H9 (cell line): ENCODE measurements around the gene ZFP69. TPM values are rescaled to one million over a fixed set of nuclear protein-coding genes. Genes with fewer than 3 reads are reported as not detected.

Experiments used
- DNase-seq: peaks from one replicate; pipeline ENCODE4 v3.0.0-alpha.2; 2017
- H2AFZ ChIP-seq: one replicate; pipeline ENCODE4 v1.6.1; 2013; ENCODE audit warnings: mild to moderate bottlenecking, low read length, control low read depth, moderate library complexity
- H2AK5ac ChIP-seq: 2 replicates; pipeline ENCODE4 v1.6.1; 2013; ENCODE audit warnings: low read length, control low read depth, mixed read lengths; ENCODE audit not compliant: insufficient read length
- H2BK120ac ChIP-seq: one replicate; pipeline ENCODE4 v1.6.1; 2013; ENCODE audit warnings: low read depth, mild to moderate bottlenecking, low read length, control low read depth, inconsistent platforms; ENCODE audit not compliant: poor library complexity, severe bottlenecking
- H2BK12ac ChIP-seq: 2 replicates; pipeline ENCODE4 v1.6.1; 2013; ENCODE audit warnings: low read length, control low read depth, mixed read lengths, low read depth; ENCODE audit not compliant: insufficient read length
- H2BK15ac ChIP-seq: 2 replicates; pipeline ENCODE4 v1.6.1; 2013; ENCODE audit warnings: low read depth, low read length, control low read depth
- H2BK20ac ChIP-seq: one replicate; pipeline ENCODE4 v1.6.1; 2013; ENCODE audit warnings: low read depth, mild to moderate bottlenecking, low read length, control low read depth, inconsistent platforms; ENCODE audit not compliant: poor library complexity, severe bottlenecking
- H2BK5ac ChIP-seq: 2 replicates; pipeline ENCODE4 v1.6.1; 2013; ENCODE audit warnings: low read length, control low read depth, mixed read lengths; ENCODE audit not compliant: insufficient read length
- H3K14ac ChIP-seq: 2 replicates; pipeline ENCODE4 v1.6.1; 2013; ENCODE audit warnings: low read length, control low read depth; ENCODE audit not compliant: insufficient read depth
- H3K18ac ChIP-seq: 2 replicates; pipeline ENCODE4 v1.6.1; 2013; ENCODE audit warnings: low read depth, mild to moderate bottlenecking, mixed read lengths, low read length, control low read depth; ENCODE audit not compliant: insufficient read length
- H3K23ac ChIP-seq: 2 replicates; pipeline ENCODE4 v1.6.1; 2013; ENCODE audit warnings: low read length, control low read depth, mixed read lengths, low read depth; ENCODE audit not compliant: insufficient read length
- H3K23me2 ChIP-seq: 2 replicates; pipeline ENCODE4 v1.6.1; 2013; ENCODE audit warnings: low read depth, mild to moderate bottlenecking, mixed read lengths, low read length, control low read depth; ENCODE audit not compliant: insufficient read length, poor library complexity, severe bottlenecking
- H3K27ac ChIP-seq: 2 replicates; pipeline ENCODE4 v1.5.1; 2013; ENCODE audit warnings: low read length, control low read depth, mixed read lengths, low read depth; ENCODE audit not compliant: insufficient read length
- H3K27me3 ChIP-seq: 2 replicates; pipeline ENCODE4 v1.6.1; 2013; ENCODE audit warnings: low read length, control low read depth, inconsistent platforms; ENCODE audit not compliant: insufficient read depth
- H3K4ac ChIP-seq: 2 replicates; pipeline ENCODE4 v1.6.1; 2013; ENCODE audit warnings: low read depth, mild to moderate bottlenecking, control low read depth, inconsistent platforms, low read length, moderate library complexity
- H3K4me1 ChIP-seq: 2 replicates; pipeline ENCODE4 v1.6.1; 2013; ENCODE audit warnings: low read length, control low read depth, inconsistent platforms; ENCODE audit not compliant: insufficient read depth
- H3K4me2 ChIP-seq: 2 replicates; pipeline ENCODE4 v1.6.1; 2013; ENCODE audit warnings: low read length, control low read depth, mixed read lengths; ENCODE audit not compliant: insufficient read length, insufficient read depth
- H3K56ac ChIP-seq: 2 replicates; pipeline ENCODE4 v1.6.1; 2013; ENCODE audit warnings: low read depth, mild to moderate bottlenecking, mixed read lengths, low read length, control low read depth; ENCODE audit not compliant: insufficient read length
- H3K79me1 ChIP-seq: 2 replicates; pipeline ENCODE4 v1.6.1; 2013; ENCODE audit warnings: low read depth, mild to moderate bottlenecking, moderate library complexity, low read length, control low read depth, inconsistent platforms; ENCODE audit not compliant: insufficient read depth, poor library complexity, severe bottlenecking
- H3K79me2 ChIP-seq: 2 replicates; pipeline ENCODE4 v1.6.1; 2013; ENCODE audit warnings: low read length, control low read depth, inconsistent platforms; ENCODE audit not compliant: insufficient read depth
- H3K9ac ChIP-seq: 2 replicates; pipeline ENCODE4 v1.6.1; 2013; ENCODE audit warnings: low read length, control low read depth, mixed read lengths; ENCODE audit not compliant: insufficient read length; ENCODE audit errors: extremely low read depth
- H3K9me3 ChIP-seq: one replicate; pipeline ENCODE4 v1.6.1; 2013; ENCODE audit warnings: low read depth, low read length, inconsistent platforms; ENCODE audit not compliant: control insufficient read depth
- H3T11ph ChIP-seq: one replicate; pipeline ENCODE4 v1.6.1; 2013; ENCODE audit warnings: mild to moderate bottlenecking, low read length, control low read depth, inconsistent platforms
- H4K20me1 ChIP-seq: one replicate; pipeline ENCODE4 v1.6.1; 2013; ENCODE audit not compliant: control insufficient read depth, insufficient read length, insufficient read depth
- H4K5ac ChIP-seq: 2 replicates; pipeline ENCODE4 v1.6.1; 2013; ENCODE audit warnings: low read depth, mild to moderate bottlenecking, mixed read lengths, low read length, control low read depth; ENCODE audit not compliant: insufficient read length
- H4K8ac ChIP-seq: replicated peaks from 2 replicates; pipeline ENCODE4 v1.6.1; 2013; ENCODE audit warnings: low read length, control low read depth, mixed read lengths, low read depth; ENCODE audit not compliant: insufficient read length
- H4K91ac ChIP-seq: 2 replicates; pipeline ENCODE4 v1.6.1; 2013; ENCODE audit warnings: low read depth, mild to moderate bottlenecking, moderate library complexity, mixed read lengths, low read length, control low read depth; ENCODE audit not compliant: insufficient read length
- H3K27ac Mint-ChIP-seq, 3 experiments: 2 replicates in 2 of 3; 3 replicates in 1 of 3; pipeline ENCODE4 v1.8.0; 2020 to 2021; ENCODE audit warnings: mixed read lengths in 3 of 3, mild to moderate bottlenecking in 1 of 3, moderate library complexity in 1 of 3
- H3K27me3 Mint-ChIP-seq: 2 replicates; pipeline ENCODE4 v1.8.0; 2021; ENCODE audit warnings: low read depth, mild to moderate bottlenecking, moderate library complexity, mixed read lengths
- H3K36me3 Mint-ChIP-seq, 3 experiments: 2 replicates in 2 of 3; 3 replicates in 1 of 3; pipeline ENCODE4 v1.8.0; 2020 to 2021; ENCODE audit warnings: low read depth in 3 of 3, mixed read lengths in 3 of 3; ENCODE audit not compliant: insufficient read depth in 1 of 3
- H3K4me1 Mint-ChIP-seq, 2 experiments: 2 replicates each; pipeline ENCODE4 v1.8.0; 2020; ENCODE audit warnings: mixed read lengths in 2 of 2
- H3K4me3 Mint-ChIP-seq, 2 experiments: 2 replicates in 1 of 2; 3 replicates in 1 of 2; pipeline ENCODE4 v1.8.0; 2020 to 2021; ENCODE audit warnings: mild to moderate bottlenecking in 2 of 2, mixed read lengths in 2 of 2, moderate library complexity in 1 of 2
- H3K9me3 Mint-ChIP-seq, 2 experiments: 2 replicates in 1 of 2; 3 replicates in 1 of 2; pipeline ENCODE4 v1.8.0; 2020; ENCODE audit warnings: mild to moderate bottlenecking in 2 of 2, mixed read lengths in 2 of 2, moderate library complexity in 1 of 2
- total RNA-seq: library from RNA; stranded (reverse); gene quantifications from 2 replicates; pipeline ENCODE4 v1.2.1, GENCODE V29; 2021
- TF ChIP-seq, protein P1 (sequence below): fragments of 200-600 bp; sonication (generic); conservative IDR thresholded peaks from 3 replicates; pipeline ENCODE4 v1.8.0; 2021; ENCODE audit warnings: antibody characterized with exemption, mild to moderate bottlenecking

ZFP69 gene
- total RNA-seq, 1 experiment from 2014 or later = 6.8 TPM

DNA sequence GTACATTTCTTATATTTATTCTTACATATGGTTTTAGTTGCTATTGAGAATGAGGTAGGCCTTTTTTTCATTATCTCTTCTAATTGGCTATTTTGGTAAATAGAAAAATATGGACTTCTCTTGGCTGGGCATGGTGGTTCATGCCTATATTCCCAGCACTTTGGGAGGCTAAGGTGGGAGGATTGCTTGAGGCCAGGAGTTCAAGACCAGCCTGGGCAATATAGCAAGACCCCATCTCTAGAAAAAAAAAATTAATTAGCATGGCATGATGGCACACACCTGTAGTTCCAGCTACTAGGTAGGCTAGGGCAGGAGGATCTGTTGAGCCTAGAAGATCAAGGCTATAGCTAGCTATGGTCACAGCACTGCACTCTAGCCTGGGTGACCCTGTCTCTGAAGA, 57.5 kb downstream of the ZFP69 start:
- no peaks in the 10 kb centered on the region for H3K9me3 ChIP-seq
- H3K4me1 Mint-ChIP-seq = peaks cover 12 to 18% of the 10 kb centered on the region in 2 experiments

More for the DNA sequence above, 57.5 kb downstream of the ZFP69 start:
- TF ChIP-seq, protein P1, sequence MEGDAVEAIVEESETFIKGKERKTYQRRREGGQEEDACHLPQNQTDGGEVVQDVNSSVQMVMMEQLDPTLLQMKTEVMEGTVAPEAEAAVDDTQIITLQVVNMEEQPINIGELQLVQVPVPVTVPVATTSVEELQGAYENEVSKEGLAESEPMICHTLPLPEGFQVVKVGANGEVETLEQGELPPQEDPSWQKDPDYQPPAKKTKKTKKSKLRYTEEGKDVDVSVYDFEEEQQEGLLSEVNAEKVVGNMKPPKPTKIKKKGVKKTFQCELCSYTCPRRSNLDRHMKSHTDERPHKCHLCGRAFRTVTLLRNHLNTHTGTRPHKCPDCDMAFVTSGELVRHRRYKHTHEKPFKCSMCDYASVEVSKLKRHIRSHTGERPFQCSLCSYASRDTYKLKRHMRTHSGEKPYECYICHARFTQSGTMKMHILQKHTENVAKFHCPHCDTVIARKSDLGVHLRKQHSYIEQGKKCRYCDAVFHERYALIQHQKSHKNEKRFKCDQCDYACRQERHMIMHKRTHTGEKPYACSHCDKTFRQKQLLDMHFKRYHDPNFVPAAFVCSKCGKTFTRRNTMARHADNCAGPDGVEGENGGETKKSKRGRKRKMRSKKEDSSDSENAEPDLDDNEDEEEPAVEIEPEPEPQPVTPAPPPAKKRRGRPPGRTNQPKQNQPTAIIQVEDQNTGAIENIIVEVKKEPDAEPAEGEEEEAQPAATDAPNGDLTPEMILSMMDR = no peak
- no peak overlapping the region for H3T11ph ChIP-seq
- H4K91ac ChIP-seq = no peak overlapping the region
- H3K23me2 ChIP-seq = peaks cover 10% of the 10 kb centered on the region
- H3K18ac ChIP-seq = no peak overlapping the region
- H3K4me1 ChIP-seq = no peaks in the 10 kb centered on the region
- DNase-seq = no peak
- no peak overlapping the region for H2BK20ac ChIP-seq
- no peak overlapping the region for H3K27ac Mint-ChIP-seq
- no peak overlapping the region for H4K8ac ChIP-seq
- no peak overlapping the region for H3K4me3 Mint-ChIP-seq
- no peaks in the 10 kb centered on the region for H3K79me2 ChIP-seq
- H3K27me3 Mint-ChIP-seq = no peaks in the 10 kb centered on the region; the same call in 1 of the 2 replicates
- no peak overlapping the region for H2BK12ac ChIP-seq
- peaks cover 15 to 18% (median 15%) of the 10 kb centered on the region in 3 experiments; a peak in 5 of 7 replicates for H3K36me3 Mint-ChIP-seq
- no peak overlapping the region for H2BK5ac ChIP-seq
- H3K9me3 Mint-ChIP-seq = peaks cover 0 to 2% of the 10 kb centered on the region in 2 experiments; a peak in 2 of 5 replicates
- H4K5ac ChIP-seq = no peak overlapping the region
- no peak overlapping the region for H3K9ac ChIP-seq
- no peak overlapping the region for H3K14ac ChIP-seq
- no peak overlapping the region for H3K4ac ChIP-seq
- no peak overlapping the region for H3K27ac ChIP-seq
- H3K4me2 ChIP-seq = no peak overlapping the region
- H3K23ac ChIP-seq = no peak overlapping the region
- no peak overlapping the region for H3K56ac ChIP-seq
- no peaks in the 10 kb centered on the region for H4K20me1 ChIP-seq
- no peak overlapping the region for H2BK120ac ChIP-seq
- no peak overlapping the region for H2BK15ac ChIP-seq
- H2AK5ac ChIP-seq = no peak overlapping the region
- H3K27me3 ChIP-seq = no peaks in the 10 kb centered on the region
- H3K79me1 ChIP-seq = no peaks in the 10 kb centered on the region
- no peak overlapping the region for H2AFZ ChIP-seq
